ENCODE data around the gene CARM1. TPM values are rescaled to one million over a fixed set of nuclear protein-coding genes. Genes with fewer than 3 reads are reported as not detected.
"Not testable (repeated sequence)": the region's sequence is repeated elsewhere in the genome, so short reads cannot be mapped to it uniquely, and the experiment has no call there.

Gene CARM1
- total RNA-seq, 1 donor from 2014 or later: 86.0 TPM

DNA sequence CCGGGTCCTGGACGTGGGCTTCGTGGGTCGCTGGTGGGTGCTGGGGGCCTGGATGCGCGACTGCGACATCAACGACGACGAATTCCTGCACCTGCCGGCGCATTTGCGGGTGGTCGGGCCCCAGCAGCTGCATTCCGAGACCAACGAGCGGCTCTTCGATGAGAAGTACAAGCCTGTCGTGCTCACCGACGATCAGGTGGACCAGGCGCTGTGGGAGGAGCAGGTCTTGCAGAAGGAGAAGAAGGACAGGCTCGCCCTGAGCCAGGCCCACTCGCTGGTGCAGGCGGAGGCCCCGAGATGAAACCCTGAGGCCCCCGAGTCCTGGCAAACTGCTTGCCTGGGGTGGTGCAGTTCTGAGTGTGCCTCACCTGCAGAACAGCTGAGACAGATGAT, 58.0 kb downstream of the CARM1 start:
- Mint-ChIP-seq H3K27me3 (no peaks in the 10 kb centered on the region), H3K4me1 (ENCODE audit: low read depth) (peaks cover 12% of the 10 kb centered on the region), H3K36me3 (ENCODE audit: insufficient read depth) (peaks cover 7% of the 10 kb centered on the region), H3K4me3 (ENCODE audit: low read depth) (peak overlapping the region; percentile 94), H3K9me3 (ENCODE audit: low read depth) (no peaks in the 10 kb centered on the region), H3K27ac (peak overlapping the region; percentile 87)
- no peak for DNase-seq (ENCODE audit: low spot score, unreplicated experiment)
- TF ChIP-seq, protein P1, sequence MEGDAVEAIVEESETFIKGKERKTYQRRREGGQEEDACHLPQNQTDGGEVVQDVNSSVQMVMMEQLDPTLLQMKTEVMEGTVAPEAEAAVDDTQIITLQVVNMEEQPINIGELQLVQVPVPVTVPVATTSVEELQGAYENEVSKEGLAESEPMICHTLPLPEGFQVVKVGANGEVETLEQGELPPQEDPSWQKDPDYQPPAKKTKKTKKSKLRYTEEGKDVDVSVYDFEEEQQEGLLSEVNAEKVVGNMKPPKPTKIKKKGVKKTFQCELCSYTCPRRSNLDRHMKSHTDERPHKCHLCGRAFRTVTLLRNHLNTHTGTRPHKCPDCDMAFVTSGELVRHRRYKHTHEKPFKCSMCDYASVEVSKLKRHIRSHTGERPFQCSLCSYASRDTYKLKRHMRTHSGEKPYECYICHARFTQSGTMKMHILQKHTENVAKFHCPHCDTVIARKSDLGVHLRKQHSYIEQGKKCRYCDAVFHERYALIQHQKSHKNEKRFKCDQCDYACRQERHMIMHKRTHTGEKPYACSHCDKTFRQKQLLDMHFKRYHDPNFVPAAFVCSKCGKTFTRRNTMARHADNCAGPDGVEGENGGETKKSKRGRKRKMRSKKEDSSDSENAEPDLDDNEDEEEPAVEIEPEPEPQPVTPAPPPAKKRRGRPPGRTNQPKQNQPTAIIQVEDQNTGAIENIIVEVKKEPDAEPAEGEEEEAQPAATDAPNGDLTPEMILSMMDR (IDR thresholded peaks at IDR 0.05; ENCODE audit: unreplicated experiment): no peak

DNA sequence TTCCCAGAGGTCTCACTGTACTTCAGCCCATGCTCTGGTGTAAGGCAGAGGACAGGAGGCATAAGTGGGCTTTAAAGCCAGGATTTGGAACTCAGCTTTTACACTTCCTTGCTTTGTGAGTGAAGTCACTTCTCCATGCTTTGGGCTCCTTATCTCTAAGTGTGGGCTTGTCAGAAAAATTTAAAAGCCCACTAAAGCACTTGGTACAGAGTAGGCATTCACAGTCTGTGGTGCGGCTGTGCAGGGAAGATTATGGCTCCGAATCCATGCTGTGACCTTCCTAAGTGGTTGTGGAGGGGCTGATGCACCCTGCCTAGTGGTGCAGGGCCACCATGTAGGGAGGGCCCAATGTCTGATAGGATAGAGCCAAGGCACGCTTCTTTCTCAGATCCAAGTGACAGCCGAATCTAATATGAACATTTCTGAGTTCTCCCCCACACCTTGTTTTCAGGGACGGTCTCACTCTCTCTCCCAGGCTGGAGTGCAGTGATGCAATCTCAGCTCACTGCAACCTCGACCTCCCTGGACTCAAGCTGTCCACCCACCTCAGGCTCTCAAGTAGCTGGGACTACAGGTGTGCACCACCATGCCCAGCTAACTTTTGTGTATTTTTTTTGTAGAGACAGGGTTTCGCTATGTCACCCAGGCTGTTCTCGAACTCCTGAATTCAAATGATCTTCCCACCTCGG, 64.2 kb downstream of the CARM1 start:
- H3K4me1 Mint-ChIP-seq (ENCODE audit: low read depth): peaks cover 22% of the 10 kb centered on the region
- H3K27ac Mint-ChIP-seq: no peak overlapping the region

DNA sequence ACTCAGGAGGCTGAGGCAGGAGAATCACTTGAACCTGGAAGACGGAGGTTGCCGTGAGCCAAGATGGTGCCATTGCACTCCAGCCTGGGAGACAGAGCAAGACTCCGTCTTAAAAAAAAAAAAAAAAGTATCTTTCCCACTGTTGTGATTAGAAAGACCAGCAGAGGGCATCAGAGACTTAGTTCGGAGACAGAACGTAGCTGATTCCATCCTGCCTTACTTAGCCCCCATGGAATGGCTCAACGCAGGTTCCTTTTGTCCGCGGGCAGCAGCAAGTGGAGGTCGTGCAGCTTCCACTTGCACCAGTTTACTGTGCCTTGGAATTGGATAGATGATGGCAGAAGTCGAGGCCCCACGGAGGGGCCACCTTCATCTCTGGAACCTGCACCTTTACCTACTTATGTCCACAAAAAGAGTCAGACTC, 65.3 kb downstream of the CARM1 start:
- Mint-ChIP-seq H3K4me3 (ENCODE audit: low read depth) (peak overlapping the region; percentile 19), H3K4me1 (ENCODE audit: low read depth) (peaks cover 26% of the 10 kb centered on the region), H3K27me3 (no peaks in the 10 kb centered on the region), H3K9me3 (ENCODE audit: low read depth) (no peaks in the 10 kb centered on the region), H3K27ac (peak overlapping the region; percentile 92), H3K36me3 (ENCODE audit: insufficient read depth) (peaks cover 2% of the 10 kb centered on the region)
- TF ChIP-seq, protein P1 (IDR thresholded peaks at IDR 0.05; ENCODE audit: unreplicated experiment): peak; percentile 73
- peak; percentile 27 for DNase-seq (ENCODE audit: low spot score, unreplicated experiment)

More for the DNA sequence above, 64.2 kb downstream of the CARM1 start:
- Mint-ChIP-seq H3K36me3 (ENCODE audit: insufficient read depth) (peaks cover 2% of the 10 kb centered on the region), H3K9me3 (ENCODE audit: low read depth) (no peaks in the 10 kb centered on the region), H3K27me3 (no peaks in the 10 kb centered on the region), H3K4me3 (ENCODE audit: low read depth) (no peak overlapping the region)
- TF ChIP-seq, protein P1 (IDR thresholded peaks at IDR 0.05; ENCODE audit: unreplicated experiment): no peak
- DNase-seq (ENCODE audit: low spot score, unreplicated experiment): no peak

DNA sequence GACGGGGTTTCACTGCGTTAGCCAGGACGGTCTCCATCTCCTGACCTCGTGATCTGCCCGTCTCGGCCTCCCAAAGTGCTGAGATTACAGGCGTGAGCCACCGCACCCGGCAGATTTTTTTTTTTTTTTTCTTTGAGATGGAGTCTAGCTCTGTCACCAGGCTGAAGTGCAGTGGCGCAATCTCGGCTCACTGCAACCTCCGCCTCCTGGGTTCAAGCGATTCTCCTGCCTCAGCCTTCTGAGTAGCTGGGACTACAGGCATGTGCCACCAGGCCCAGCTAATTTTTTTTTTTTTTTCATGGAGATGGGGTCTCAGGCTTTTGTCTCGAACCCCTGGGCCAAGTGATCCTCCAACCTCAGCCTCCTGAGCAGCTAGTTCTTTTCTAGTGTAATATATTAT, 70.3 kb downstream of the CARM1 start:
- Mint-ChIP-seq H3K4me1 (ENCODE audit: low read depth) (peaks cover 30% of the 10 kb centered on the region), H3K27ac (peak overlapping the region; percentile 33)
- H3K4me3 Mint-ChIP-seq (ENCODE audit: low read depth); H3K9me3 Mint-ChIP-seq (ENCODE audit: low read depth); H3K36me3 Mint-ChIP-seq (ENCODE audit: insufficient read depth); H3K27me3 Mint-ChIP-seq; DNase-seq (ENCODE audit: low spot score, unreplicated experiment): not testable (repeated sequence)

DNA sequence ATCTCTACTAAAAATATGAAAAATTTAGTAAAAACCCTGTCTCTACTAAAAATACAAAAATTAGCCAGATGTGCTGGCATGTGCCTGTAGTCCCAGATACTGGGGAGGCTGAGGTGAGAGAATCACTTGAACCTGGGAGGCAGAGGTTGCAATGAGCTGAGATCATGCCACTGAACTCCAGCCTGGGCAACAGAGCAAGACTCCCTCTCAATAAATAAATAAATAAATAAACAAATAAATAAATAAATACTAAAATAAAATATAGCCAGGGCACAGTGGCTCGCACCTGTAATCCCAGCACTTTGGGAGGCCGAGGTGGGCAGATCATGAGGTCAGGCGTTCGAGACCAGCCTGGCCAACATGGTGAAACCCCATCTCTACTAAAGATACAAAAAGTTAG, 72.1 kb downstream of the CARM1 start:
- not testable (repeated sequence) for H3K27me3 Mint-ChIP-seq

DNA sequence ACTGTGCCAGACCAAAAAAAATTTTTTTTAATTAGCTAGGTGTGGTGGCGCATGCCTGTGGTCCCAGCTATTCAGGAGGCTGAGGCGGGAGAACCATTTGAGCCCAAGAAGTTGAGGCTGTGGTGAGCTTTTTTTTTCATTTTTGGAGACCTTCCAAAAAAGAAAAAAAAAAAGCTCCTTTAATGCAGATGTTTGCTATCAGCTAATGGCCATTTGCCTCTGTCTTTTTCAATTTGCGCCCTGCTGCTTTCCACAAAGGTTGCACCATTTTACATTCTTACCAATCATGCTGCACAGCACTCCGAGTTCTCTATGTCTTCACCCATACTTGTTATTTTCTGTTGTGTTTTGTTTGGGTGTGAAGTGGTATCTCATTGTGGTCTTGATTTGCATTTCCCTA, 73.9 kb downstream of the CARM1 start:
- Mint-ChIP-seq H3K36me3 (ENCODE audit: insufficient read depth) (no peaks in the 10 kb centered on the region), H3K27ac (no peak overlapping the region)

More for the DNA sequence above, 72.1 kb downstream of the CARM1 start:
- peaks cover 28% of the 10 kb centered on the region for H3K4me1 Mint-ChIP-seq (ENCODE audit: low read depth)
- H3K27ac Mint-ChIP-seq; H3K36me3 Mint-ChIP-seq (ENCODE audit: insufficient read depth); DNase-seq (ENCODE audit: low spot score, unreplicated experiment); H3K4me3 Mint-ChIP-seq (ENCODE audit: low read depth); H3K9me3 Mint-ChIP-seq (ENCODE audit: low read depth): not testable (repeated sequence)

More for the DNA sequence above, 73.9 kb downstream of the CARM1 start:
- Mint-ChIP-seq H3K27me3 (no peaks in the 10 kb centered on the region), H3K9me3 (ENCODE audit: low read depth) (no peaks in the 10 kb centered on the region), H3K4me3 (ENCODE audit: low read depth) (no peak overlapping the region), H3K4me1 (ENCODE audit: low read depth) (peaks cover 15% of the 10 kb centered on the region)
- DNase-seq (ENCODE audit: low spot score, unreplicated experiment): no peak
- TF ChIP-seq, protein P1 (IDR thresholded peaks at IDR 0.05; ENCODE audit: unreplicated experiment): no peak

Data from progenitor cell of endocrine pancreas (in vitro differentiated cells).